IPS DF 4.7 (cell line): Measurements from ENCODE around the gene SNX19.
A peak's percentile ranks its signal among the peaks of the same experiment; 100 is the strongest.

Source experiments
- DNase-seq: peaks from one replicate; pipeline ENCODE4 v3.0.0-alpha.2; 2013; ENCODE audit warnings: low spot score; ENCODE audit errors: extremely low read depth

The SNX19 gene

DNA sequence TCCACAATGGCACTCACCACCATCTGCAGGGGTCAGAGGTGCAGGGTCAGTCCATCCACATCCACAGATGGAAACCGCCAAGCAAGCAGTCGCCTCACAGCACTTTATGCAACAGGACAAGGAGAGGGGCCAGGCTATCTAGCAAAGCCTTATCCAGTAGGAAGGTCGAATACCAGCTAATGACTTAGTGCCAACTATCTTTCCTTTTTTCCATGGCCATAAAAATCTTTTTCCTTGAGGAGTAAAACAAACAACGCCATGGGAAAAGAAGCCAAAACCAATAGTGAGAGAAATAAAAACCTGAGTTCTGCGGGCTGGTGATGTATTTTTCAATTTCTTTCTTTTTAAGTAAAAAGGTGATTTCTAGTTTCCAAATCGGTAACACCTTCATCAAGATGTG is 8.2 kb downstream of the SNX19 start:
- no peak for DNase-seq

DNA sequence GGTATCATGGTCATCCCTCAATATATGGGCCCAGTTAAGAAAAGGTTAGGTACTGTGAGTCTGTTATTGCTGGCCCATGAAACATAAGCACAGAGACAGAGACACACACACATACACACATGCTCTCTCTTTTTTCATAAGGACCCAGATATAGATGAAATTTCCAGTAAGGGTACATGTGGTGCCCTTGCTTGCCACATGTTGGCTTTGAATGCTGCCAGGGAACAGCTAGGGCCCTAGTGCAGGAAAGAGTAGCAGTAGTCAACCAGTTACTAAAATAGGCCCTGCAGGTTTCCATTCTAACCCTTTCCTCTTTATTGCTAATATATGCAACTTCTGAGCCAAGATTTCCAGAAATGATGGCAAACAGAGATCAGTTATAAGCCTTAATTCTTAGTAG is 9.1 kb downstream of the SNX19 start:
- DNase-seq = no peak

DNA sequence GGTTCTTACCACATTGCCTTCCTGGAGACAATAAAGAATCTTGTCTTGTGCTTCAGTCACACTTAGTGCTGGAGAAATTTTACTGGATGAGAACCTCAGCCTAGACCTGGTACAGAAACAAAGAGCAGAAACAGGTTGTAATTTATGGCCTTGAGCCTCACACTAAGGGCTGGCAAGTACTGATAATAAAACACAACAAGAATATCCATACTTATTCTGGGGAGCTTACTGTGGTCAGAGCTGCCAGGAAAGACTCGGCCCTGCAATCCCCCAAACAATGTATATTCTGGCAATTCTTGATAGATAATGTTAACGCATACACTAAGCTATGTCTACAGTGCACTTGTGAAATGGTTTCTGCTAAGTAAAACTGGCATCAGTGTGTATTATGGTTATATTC is 9.7 kb downstream of the SNX19 start:
- DNase-seq = no peak

DNA sequence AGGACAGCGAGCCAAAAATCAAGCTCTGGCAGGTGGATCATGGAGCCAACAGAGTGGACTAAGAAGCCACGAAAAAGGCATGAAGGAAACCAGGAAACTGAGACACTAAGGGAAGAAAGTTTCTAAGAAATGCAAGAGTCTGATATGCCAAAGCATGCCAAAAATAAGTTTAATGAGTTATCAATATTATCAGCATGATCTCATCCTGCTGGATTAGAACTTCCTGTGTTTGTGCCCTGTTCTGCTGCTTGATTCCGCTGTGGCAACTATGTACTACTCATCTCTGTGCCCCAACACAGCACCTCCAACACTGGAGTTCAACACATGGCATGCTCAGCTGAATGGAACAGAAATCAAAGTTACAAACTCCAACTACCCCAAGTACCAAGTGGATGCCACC is 10.8 kb downstream of the SNX19 start:
- no peak for DNase-seq

DNA sequence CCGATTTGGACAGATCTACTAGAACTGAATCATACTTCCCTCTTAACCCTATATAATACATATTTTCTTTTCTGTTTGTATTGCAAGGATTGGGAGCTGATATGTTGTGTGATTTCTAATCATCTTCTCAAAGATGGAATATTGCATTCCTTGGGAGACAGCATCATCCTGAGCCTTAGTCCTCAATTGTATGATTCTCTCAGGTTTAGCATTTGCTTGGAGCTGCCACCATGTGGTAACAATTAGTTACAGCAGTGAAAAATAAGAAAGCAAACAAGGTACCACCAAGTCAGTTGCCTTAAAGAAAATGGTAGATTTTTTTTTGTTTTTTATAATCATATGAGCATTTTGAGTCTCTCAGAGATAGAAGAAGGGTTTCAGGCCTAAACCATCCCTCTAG is 11.9 kb downstream of the SNX19 start:
- no peak for DNase-seq

DNA sequence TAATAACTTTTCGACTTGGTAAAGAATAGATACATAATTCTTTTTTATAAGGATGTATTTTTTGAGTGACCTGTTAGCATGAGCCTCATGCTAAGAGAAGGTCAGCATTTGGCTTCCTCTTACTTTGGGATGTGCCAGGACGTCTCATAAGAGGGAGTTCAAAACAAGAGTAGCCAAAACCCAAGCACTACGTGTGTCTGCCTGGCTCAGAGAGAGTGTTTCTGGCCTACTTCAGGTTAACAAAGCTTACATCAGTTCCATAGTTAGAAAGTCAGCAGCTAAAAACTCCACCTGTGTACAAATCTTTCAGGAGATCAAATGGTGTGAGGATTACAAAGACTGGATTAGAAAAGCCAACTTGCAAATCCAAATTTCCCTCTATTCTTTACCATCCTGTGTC is 13.9 kb downstream of the SNX19 start:
- no peak for DNase-seq

DNA sequence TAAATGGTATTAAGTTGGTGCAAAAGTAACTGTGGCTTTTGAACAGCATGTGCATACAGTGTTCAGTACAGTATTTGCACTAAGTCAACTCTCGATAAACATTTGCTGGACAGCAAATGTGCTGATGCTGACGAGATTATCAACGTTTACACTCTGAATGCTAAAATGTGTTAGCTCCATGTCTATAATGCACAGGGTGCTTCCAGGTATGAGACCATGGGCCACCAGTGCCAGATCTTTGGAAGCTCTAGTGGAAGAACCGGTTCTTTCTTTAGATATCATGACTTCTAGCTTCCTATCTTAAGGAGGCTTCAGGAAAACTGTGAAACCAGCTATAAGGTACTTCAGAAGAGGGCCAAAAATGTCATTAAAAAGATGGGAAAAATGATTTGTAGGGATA is 17.2 kb downstream of the SNX19 start:
- DNase-seq = no peak

DNA sequence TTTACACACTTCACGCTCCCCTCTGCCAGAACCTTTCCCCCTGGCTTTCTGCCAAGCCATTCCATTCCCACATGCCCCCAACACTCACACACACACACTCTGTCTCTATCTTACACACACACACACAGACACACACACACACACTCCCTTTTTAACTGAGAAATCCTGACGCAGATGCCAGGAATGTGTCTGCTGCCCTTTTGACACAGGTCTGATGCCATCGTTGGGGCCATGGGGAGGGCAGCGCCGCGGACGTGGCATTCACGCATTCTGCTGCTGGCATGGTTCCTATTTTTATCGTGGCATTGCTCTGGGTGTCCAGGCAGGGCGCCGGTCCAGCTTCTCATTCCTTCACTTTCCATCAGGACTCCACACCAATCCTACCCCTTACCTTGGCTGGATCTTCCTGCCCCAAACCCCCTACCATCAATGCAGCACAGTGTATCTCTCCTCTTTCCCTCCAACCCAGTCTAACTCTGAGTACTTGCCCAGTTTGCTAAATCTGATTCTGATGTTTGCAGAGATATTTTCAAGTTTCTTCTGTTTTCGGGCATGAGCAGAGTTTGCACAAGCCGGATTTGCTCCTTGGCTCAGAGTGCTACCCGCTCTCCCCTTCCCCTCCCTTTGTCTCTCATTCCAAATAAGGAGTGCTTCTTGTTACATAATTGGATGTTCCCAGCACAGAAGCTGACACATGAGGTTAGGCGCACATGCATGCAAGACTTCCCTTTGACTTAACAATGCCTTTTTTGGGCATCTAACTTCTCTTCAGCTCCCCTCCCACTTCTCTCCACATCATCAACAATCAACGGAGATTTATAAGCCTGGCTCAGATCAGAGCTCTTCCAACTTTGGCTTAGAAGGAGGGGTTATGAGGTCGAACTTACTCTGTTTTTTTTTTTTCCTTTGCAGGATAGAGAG is 18.8 kb downstream of the SNX19 start:
- DNase-seq = no peak

DNA sequence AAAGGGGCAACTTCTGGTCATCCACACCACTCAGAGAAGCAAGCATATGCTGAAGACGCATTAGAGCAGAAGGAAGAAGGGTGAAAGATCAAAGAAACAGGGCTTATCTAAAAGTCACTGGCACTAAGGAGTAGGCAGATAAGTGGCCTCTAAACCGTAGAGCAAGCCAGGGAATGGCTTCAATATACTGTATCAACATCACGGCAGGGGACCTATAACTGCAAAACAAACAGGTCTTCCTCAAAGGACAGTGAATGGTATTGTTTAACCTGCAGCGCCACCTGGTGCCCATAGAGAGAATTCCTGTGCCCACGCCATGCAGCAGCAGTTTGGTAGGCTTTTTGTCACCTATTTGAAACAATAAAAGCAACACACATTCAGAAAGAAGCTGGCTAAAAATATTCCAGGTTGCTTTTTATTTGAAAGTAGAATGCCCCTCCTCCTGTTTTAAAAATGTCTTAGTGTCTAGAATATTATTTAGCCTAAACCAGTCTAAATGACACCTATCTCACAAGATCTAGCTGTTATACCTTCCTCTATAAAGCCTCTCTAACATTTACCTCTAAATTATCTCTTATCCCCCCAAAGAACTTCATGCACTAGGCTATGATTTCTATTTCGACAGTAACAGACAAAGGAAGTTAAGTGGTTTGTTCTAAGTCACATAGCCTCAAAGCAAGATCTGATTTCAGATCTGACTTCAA is 21.8 kb downstream of the SNX19 start:
- peak; percentile 74 for DNase-seq

DNA sequence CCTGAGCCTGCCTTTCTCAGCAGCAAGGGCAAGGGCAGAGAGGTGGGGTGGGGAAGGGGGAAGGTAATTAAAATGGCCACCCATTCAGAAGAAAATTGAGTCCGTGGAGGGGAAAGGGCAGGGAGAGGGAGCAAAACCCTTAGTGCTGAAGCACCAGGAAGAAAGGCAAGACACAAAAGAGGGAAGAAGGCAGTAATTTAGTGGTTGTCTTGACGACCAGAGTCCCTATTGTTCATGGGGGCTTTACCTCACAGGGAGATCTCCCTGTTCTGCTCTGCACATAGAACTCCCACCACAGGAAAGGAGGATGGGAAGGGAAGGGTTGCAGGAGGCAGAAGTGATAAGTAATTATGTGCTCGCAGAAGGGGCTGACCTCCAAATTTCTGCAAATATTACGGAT is 23.4 kb downstream of the SNX19 start:
- no peak for DNase-seq

DNA sequence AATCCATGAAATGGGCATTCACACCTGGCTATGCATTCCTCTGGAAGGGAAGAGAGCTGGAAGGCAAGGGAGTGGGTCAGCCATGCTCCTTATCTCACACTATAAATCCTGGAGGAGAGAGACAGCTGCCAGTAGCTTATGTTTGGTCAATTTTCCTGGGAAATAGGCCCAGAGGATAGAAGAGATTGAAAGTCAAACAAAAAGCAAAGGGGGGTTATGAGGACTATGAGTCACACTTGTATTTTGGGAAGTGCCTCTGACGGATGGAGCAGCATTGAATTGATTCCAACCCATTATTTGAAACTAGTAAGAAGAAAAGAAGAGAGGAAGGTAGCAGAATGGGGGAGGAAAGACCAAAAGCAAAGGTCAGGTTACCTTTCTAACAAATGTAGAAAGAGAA is 25.0 kb downstream of the SNX19 start:
- DNase-seq = no peak

DNA sequence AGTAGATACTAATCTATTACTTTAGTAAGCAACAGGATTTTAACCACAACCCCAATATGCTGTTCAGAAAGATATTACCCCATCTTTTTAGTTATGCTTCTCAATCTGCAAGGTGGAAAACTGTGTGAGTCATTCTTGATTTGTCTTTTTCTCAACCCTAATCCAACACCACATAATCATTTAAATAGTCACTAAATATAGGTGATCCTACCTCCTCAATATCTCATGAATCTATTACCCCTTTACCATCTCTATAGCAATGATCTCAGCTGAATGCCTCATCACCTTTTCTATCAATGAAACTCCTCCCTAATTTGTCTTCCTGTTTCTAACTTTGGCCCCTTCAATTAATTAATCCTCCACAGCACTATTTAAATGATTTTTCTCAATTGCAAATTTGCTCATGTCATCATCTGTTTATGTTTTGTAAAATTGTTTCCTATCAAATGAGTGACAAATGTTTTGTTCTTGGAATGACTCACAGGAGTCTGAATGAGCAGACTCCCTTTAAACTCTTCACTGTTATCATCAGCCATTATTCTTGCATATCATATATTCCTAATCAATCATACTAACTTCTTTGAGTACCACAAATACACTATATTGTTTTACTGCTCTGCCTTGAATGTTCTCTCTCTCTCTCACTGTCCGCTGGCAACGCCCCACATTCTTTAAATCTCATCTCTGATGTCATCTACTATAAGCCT is 26.1 kb downstream of the SNX19 start:
- no peak for DNase-seq

DNA sequence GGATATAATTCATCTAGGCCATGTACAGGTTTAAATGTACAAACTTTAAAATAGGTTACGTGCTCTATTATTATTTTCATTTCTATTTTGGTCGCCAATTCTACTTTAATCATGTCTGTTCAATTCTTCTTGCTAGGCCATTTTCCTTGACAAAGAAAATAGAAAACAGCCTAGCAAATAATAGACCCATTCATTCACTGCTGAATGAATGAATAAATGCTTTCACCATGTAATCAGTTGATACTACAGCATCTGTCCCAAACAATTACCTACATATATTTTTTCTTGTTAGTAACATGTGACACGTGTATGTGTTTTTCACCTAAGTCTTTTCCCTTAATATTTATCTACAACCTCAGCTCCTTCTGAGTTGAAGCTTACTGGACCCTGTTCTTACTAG is 27.5 kb downstream of the SNX19 start:
- no peak for DNase-seq

DNA sequence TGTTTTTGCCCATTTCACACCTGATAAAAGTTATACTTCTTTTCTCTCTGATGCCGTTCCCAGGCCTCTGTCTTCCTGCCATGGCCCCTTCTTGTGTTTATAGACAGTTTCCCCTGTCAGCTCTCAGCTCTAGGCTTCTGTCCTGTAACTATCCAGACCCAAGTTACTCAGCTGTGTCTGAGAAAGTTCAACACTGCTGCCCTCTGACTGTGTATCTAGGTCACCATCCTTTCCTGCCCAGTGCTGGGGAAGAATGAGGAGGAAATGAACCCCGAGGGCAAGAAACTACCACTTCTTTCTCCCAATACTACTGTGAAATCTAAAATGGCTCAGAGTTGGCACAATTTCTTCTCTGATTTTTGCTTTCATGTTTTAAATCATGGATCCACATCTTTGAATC is 29.6 kb downstream of the SNX19 start:
- no peak for DNase-seq

DNA sequence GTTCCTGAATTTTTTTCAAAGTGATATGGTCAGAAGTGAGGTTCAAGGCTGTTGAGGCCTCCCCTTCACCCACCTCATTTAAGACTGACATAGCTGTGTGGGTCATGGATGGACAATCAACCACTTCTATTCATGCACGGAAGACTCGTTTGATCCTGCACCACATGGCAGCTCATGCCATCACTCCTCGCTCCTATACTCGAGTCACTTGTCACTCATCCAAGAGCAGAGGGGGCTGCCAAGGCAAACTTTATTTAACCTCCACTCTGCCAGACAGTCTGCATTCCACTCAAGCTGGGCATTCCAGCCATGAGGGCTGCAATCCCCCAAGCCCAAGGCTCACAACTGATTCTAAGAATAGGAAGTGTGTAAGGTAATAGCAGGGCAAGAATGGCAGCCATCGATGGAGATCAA is 34.1 kb downstream of the SNX19 start:
- no peak for DNase-seq

DNA sequence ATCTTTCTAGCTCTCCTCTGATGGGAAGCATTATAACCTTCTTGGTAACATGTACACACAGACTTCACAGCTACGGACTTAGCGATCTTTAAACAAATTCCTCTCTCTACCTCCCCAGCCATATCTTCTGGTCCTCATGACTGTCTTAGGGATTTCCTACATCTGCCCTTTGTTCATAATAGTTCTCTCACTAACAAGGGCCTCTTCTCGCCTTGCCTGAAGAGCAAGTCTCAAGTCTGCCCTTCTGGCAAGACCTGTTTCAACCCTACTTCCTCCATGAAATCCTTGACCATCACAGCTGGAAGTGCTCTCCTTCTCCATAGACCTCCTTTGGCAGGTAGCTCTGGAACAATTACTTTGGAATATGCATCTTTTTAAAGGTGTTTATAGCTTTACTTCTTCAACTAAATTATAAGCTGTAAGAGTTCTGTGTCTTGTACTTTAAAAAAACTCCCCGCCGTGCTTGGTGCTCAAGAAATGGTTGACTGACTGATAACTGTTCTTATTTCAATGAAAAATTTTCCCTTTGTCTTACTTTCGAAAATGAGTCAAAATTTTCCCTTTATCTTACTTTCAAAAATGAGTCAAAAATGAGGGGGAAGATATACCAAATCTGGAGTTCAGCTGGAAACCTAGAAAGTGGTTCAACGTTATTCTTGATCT is 34.7 kb downstream of the SNX19 start:
- DNase-seq = no peak

DNA sequence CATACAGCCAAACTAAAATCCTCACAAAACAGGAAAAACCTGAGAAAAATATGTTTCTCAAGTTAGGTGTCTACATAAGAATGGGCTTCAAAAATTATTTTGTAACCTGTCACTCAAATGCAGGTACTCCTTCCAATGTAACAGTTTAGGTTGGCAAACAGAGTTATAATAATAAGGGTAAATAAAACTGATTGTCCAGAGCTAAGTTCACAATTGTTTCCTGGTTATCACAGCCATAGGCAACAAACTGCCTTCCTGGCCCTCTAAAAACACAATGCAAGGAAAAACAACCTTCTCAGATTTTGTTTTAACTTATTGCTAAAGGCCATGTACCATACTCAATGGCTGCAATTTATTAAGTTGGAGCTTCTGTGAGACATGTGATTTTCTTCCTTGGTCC is 36.4 kb downstream of the SNX19 start:
- no peak for DNase-seq

DNA sequence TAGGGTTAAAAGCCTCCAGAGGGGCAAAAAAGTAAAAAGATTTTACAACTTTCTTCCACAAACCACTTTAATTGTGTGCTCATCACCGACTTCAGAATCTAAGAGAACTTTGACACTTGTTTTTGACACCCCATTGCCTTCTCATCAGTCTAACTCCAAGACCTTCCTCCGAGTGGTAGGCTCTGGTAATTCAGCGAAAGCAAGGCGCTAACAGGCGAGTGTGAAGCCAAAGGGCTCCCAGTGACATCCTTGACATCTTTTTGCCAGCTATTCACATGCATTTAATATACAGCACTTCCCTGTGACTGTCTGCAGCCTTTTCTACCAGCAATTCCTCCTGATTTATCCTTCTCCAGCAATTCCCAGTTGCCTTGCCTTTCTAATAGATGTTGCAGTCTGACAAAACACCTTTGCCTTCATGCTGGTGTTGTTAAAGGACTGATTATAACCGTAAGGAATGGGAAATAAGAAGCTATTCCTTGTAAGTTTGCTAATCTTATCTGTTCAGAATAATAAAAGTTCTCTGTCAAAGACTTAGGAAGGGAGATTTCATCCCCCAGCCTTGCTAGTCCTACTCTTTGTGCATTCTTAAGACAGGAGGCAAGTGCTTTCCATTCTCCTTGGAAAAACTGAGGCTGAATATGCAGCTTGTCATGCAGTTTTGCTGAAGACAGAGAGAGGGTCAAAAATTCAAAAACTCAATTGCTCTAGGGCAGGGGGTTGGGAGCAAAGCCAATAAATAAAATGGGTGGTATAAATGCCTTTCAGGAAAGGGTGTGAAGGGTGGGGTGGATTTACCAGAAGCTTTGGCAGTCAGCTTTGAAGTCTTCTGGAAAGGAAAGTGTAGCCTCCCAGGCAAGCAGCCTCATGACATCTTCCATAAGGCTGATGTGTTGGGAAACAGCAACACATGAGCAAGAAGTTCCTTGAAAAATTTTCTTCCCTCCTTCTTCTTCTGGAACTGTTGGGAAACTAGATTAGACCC is 39.1 kb downstream of the SNX19 start:
- DNase-seq = no peak

DNA sequence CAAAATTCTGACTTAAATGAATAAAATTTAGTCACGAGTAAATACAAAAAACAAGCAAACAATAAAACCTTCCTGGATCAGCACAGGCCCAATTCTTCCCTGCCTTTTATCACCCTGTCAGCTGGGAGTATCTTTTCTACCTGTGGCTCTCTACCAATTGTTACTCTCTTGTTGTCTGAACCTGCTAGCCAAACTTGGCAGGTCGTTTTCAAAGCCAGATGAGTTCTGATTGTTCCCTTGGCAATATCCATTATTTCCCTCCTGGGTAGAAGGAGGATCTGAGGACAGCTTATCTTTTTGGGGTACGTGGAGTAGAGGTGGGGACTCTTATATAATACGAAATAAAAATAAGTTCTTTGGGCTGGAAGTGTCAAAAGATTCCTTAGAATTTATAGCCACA is 40.2 kb downstream of the SNX19 start:
- no peak for DNase-seq

DNA sequence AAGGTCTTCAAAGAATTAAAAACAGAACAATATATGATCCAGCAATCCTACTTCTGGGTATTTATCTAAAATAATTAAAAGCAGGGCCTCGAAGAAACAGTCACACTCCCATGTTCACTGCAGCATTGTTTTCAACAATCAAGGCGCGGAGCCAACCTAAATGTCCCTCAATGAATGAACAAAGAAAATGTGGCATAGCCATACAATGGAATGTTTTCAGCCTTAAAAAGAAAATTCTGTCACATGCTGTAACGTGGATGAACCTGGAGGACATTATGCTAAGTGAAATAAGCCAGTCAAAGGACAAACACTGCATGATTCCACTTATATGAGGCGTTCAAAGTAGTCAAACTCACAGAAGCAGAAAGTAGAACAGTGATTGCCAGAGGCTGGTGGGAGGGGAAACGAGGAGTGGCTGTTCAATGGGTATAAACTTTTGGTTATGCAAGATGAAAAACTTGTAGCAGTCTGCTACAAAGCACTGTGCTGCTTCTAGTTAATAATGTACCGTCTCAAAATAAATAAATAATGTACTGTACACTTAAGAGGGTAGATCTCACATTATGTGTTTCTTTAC is 41.2 kb downstream of the SNX19 start:
- no peak for DNase-seq
